D721Med (cell line): ENCODE measurements around the gene SNCB.

ENCODE experiments used
- DNase-seq: peaks from one replicate; pipeline ENCODE4 v3.0.0; 2011; ENCODE audit warnings: low spot score; ENCODE audit not compliant: insufficient read length
- FAIRE-seq: peaks from 2 replicates; lab custom pipeline; 2011; peaks lifted over from hg19 to GRCh38; lab: Jason Lieb, UNC
- TF ChIP-seq, protein P1 (sequence below): IDR thresholded peaks from 2 replicates; pipeline ENCODE4 v1.5.1; 2012; ENCODE audit warnings: mild to moderate bottlenecking, control low read depth; ENCODE audit not compliant: insufficient read depth; ENCODE audit errors: missing control alignments

The SNCB gene

DNA sequence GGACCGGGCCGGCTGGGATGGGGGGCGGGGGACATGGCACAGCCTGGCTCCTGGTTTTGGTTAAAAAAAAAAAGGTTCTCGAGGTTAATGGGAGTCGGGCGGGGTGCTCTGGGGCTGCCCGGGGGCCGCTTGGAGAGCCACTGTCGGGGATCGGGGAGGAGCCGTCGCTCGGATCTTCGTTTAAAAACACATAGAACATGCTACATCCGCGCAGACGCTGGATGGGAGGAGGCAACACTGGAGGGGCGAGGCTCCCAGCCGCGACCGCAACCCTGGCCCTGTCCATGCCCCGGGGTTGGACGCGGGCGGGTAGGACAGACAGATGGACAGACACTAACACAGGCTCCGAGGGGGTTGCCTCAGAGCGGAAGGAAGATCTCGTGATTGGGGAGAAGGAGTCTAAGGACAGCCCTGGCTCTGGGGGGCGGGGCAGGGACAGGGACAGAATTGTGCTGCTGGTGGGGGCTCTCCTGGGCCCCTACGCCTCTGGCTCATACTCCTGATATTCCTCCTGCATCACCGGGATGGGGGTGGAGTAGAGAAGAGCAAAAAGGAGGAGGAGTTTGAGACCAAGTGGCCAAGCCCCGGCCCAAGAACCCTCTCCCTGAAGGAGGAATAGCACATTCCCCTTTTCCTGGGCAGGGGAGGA, 9.9 kb downstream of the SNCB start:
- TF ChIP-seq, protein P1, sequence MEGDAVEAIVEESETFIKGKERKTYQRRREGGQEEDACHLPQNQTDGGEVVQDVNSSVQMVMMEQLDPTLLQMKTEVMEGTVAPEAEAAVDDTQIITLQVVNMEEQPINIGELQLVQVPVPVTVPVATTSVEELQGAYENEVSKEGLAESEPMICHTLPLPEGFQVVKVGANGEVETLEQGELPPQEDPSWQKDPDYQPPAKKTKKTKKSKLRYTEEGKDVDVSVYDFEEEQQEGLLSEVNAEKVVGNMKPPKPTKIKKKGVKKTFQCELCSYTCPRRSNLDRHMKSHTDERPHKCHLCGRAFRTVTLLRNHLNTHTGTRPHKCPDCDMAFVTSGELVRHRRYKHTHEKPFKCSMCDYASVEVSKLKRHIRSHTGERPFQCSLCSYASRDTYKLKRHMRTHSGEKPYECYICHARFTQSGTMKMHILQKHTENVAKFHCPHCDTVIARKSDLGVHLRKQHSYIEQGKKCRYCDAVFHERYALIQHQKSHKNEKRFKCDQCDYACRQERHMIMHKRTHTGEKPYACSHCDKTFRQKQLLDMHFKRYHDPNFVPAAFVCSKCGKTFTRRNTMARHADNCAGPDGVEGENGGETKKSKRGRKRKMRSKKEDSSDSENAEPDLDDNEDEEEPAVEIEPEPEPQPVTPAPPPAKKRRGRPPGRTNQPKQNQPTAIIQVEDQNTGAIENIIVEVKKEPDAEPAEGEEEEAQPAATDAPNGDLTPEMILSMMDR = no peak
- FAIRE-seq (no peak), DNase-seq (no peak)

DNA sequence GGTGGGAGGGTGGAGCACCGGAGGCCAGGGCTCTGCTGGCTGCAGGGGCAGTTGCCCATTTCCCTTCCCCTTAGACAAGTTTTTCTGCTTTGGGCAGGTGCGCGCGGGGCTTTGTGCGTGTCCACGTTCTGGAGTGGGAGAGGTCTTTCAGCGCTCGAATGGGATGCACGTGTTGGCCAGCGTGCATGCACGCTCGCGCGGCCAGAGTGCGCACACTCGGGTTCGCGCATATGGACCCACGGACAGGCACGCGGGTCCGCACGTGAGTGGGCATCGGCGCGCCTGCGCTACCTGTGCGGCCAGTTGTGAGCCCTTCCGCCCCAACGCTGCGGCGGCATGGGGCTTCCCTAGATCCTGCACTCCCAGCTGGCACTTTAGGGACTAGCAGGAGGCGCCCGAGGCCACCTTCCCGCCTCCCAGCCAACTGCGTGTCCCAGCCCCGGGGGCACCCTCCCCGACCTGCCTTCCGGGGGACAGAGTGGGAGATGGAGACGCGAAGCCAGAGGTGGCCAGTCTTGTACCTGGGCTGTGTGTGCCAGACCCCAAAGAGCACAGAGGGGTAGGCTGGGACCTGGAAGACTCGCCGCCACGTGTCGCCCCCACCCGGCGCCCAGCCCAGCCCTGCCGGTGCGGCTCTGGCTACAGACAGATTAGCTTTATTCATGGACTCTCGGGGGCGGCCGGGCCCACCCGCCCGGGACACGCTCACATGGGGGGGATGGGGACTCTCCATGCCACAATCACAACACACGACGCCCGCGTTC, 10.6 kb downstream of the SNCB start:
- TF ChIP-seq, protein P1 = no peak
- DNase-seq (no peak), FAIRE-seq (no peak)

DNA sequence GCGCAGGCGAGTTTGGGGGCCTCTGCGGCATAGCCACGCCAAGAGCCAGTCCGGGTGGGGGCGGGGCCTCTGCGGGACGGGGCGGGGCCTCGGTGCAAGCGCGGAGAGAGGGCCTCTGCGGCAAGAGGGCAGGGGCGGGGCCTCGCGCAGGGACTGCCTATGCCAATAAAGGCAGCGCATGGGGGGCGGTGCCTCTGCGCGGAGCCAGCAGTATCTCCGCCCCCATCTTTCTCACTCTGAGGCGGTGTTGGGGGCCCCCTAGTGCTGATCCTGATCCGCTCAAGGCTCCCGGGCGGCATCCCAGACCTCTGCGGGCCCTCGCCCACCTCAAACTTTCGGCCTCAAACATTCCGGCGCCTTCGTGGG, 11.1 kb downstream of the SNCB start:
- TF ChIP-seq, protein P1 = peak; percentile 56
- FAIRE-seq = no peak
- DNase-seq = no peak

- FAIRE-seq (no peak), DNase-seq (no peak)
- TF ChIP-seq, protein P1 = no peak
These were observed 11.6 kb downstream of the SNCB start for GRCh38 chr5:176618783-176619182.

GRCh38 chr5:176616511-176616910, 13.8 kb downstream of the SNCB start:
- FAIRE-seq = no peak
- TF ChIP-seq, protein P1 = no peak
- DNase-seq = no peak

DNA sequence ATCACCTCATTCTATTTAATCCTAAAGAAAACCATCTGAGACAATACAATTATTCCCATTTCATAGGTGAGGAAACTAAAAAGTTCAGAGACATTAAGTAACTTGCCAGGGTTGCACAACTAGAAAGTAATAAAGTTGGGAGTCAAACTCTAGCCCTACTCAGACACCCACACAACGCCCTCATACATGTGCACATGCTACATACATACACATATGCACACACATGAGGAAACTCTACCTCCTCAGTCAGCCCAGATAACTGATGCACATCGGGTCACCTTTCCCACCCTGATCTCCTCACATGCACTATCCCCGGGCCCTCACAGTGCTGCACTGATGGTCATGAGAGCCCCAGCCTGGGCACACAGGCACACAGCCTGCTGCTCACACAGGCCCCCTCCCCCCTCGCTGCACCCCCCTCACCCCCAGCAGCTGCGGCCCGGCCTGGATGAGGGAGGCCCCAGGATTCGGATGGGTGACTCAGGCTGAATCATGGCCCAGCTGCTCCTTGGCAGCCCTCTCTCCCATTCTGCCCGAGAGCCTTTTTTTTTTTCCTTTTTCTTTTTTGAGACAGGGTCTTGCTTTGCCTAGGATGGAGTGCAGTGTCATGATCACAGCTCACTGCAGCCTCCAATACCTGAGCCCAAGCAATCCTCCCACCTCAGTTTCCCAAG, 15.4 kb downstream of the SNCB start:
- DNase-seq = no peak
- TF ChIP-seq, protein P1 = no peak
- FAIRE-seq = no peak
